IMR-90 (cell line): ENCODE data around the gene TACC3. TPM values are rescaled to one million over a fixed set of nuclear protein-coding genes. Genes with fewer than 3 reads are reported as not detected.
A peak's percentile ranks its signal among the peaks of the same experiment; 100 is the strongest.

ENCODE experiments used
- ATAC-seq: fragments of 200-7000 bp; cut with Tn5 transposase; 2 replicates; pipeline ENCODE4 v1.9.1; 2020; ENCODE audit warnings: low read depth, mild to moderate bottlenecking, moderate library complexity
- BruUV-seq: library from RNA; stranded (reverse); fragments of 400-500 nt; replicated peaks from 2 replicates; lab custom pipeline; 2021; lab: Mats Ljungman, UMichigan
- CTCF ChIA-PET: fragments of 300-600 bp; formaldehyde crosslinking; extraction: SDS; loops from one replicate; lab custom pipeline; 2021; ENCODE audit warnings: antibody characterized with exemption; lab: Yijun Ruan, JAX
- POLR2A ChIA-PET: fragments of 300-600 bp; sonication (Branson Sonifier 250); formaldehyde crosslinking; loops from one replicate; lab custom pipeline; 2022; ENCODE audit warnings: antibody characterized with exemption; ENCODE audit not compliant: unreplicated experiment; lab: Charles Lee
- DNase-seq: peaks from one replicate; pipeline ENCODE4 v3.0.0; 2013
- H2AFZ ChIP-seq: replicated peaks from 2 replicates; pipeline ENCODE3; 2013; ENCODE audit warnings: low read length, mild to moderate bottlenecking; ENCODE audit not compliant: poor library complexity
- H2AK5ac ChIP-seq: 2 replicates; pipeline ENCODE4 v1.6.1; 2013; ENCODE audit warnings: low read depth, low read length, inconsistent platforms
- H2AK9ac ChIP-seq: replicated peaks from 2 replicates; pipeline ENCODE3; 2013; ENCODE audit warnings: mild to moderate bottlenecking, low read depth, low read length, moderate library complexity; ENCODE audit not compliant: poor library complexity
- H2BK120ac ChIP-seq: 2 replicates; pipeline ENCODE4 v1.6.1; 2013; ENCODE audit warnings: low read depth, low read length, inconsistent platforms
- H2BK15ac ChIP-seq: 3 replicates; pipeline ENCODE4 v1.6.1; 2013; ENCODE audit warnings: low read depth, low read length, inconsistent platforms
- H2BK20ac ChIP-seq: 2 replicates; pipeline ENCODE4 v1.6.1; 2013; ENCODE audit warnings: low read depth, mild to moderate bottlenecking, inconsistent platforms, low read length, moderate library complexity
- H2BK5ac ChIP-seq: 2 replicates; pipeline ENCODE4 v1.6.1; 2013; ENCODE audit warnings: mild to moderate bottlenecking, low read depth, low read length, inconsistent platforms; ENCODE audit not compliant: poor library complexity, severe bottlenecking
- H3K14ac ChIP-seq: replicated peaks from 2 replicates; pipeline ENCODE4 v1.6.1; 2013; ENCODE audit warnings: low read depth, low read length, inconsistent platforms
- H3K18ac ChIP-seq: 2 replicates; pipeline ENCODE4 v1.6.1; 2013; ENCODE audit warnings: low read depth, low read length, control low read depth
- H3K23ac ChIP-seq: 2 replicates; pipeline ENCODE4 v1.6.1; 2013; ENCODE audit warnings: low read depth, low read length, inconsistent platforms
- H3K27ac ChIP-seq: 2 replicates; pipeline ENCODE4 v1.5.1; 2013; ENCODE audit warnings: mild to moderate bottlenecking, control low read depth, low read length; ENCODE audit not compliant: insufficient read depth
- H3K27me3 ChIP-seq: 2 replicates; pipeline ENCODE4 v1.6.1; 2013; ENCODE audit warnings: low read length; ENCODE audit not compliant: control insufficient read depth, insufficient read depth
- H3K36me3 ChIP-seq: 2 replicates; pipeline ENCODE4 v1.6.1; 2013; ENCODE audit warnings: low read length, mixed read lengths; ENCODE audit not compliant: control insufficient read depth, insufficient read depth
- H3K4ac ChIP-seq: 2 replicates; pipeline ENCODE4 v1.6.1; 2013; ENCODE audit warnings: low read depth, low read length, inconsistent platforms
- H3K4me1 ChIP-seq: 2 replicates; pipeline ENCODE4 v1.6.1; 2013; ENCODE audit warnings: low read length, mixed read lengths; ENCODE audit not compliant: control insufficient read depth, insufficient read depth
- H3K4me2 ChIP-seq: 2 replicates; pipeline ENCODE4 v1.6.1; 2013; ENCODE audit warnings: low read depth, mild to moderate bottlenecking, control low read depth, low read length, moderate library complexity
- H3K4me3 ChIP-seq: 2 replicates; pipeline ENCODE4 v1.5.1; 2013; ENCODE audit warnings: low read depth, mild to moderate bottlenecking, control low read depth, low read length, moderate library complexity; ENCODE audit not compliant: insufficient read depth
- H3K56ac ChIP-seq: 2 replicates; pipeline ENCODE4 v1.6.1; 2013; ENCODE audit warnings: low read length, inconsistent platforms; ENCODE audit not compliant: insufficient read depth; ENCODE audit errors: extremely low read depth
- H3K79me1 ChIP-seq, 2 experiments: 2 replicates each; pipeline ENCODE4 v1.6.1; 2013; ENCODE audit warnings: low read length in 2 of 2, inconsistent platforms in 1 of 2, low read depth in 1 of 2
- H3K9ac ChIP-seq: 2 replicates; pipeline ENCODE4 v1.6.1; 2013; ENCODE audit warnings: low read depth, low read length, control low read depth
- H3K9me1 ChIP-seq: 2 replicates; pipeline ENCODE4 v1.6.1; 2013; ENCODE audit warnings: low read length, inconsistent platforms; ENCODE audit not compliant: insufficient read depth
- H3K9me3 ChIP-seq: 2 replicates; pipeline ENCODE4 v1.6.1; 2013; ENCODE audit warnings: low read length; ENCODE audit not compliant: control insufficient read depth, insufficient read depth
- H4K20me1 ChIP-seq: 2 replicates; pipeline ENCODE4 v1.6.1; 2013; ENCODE audit warnings: low read length, inconsistent platforms; ENCODE audit not compliant: insufficient read depth
- H4K5ac ChIP-seq: 2 replicates; pipeline ENCODE4 v1.6.1; 2013; ENCODE audit warnings: mild to moderate bottlenecking, low read depth, low read length, control low read depth
- H4K8ac ChIP-seq, 2 experiments: 2 replicates each; pipeline ENCODE4 v1.6.1; 2013; ENCODE audit warnings: low read depth in 2 of 2, low read length in 2 of 2, control low read depth in 1 of 2, inconsistent platforms in 1 of 2
- H4K91ac ChIP-seq: 2 replicates; pipeline ENCODE4 v1.6.1; 2013; ENCODE audit warnings: low read depth, low read length, inconsistent platforms; ENCODE audit not compliant: insufficient read depth
- BHLHE40 ChIP-seq: fragments of 150-350 bp; IDR thresholded peaks from 2 replicates; pipeline ENCODE4 v1.6.1; 2016; ENCODE audit warnings: mild to moderate bottlenecking, low read depth, low read length
- POLR2A ChIP-seq: IDR thresholded peaks from 2 replicates; pipeline ENCODE4 v1.6.1; 2012; ENCODE audit warnings: mild to moderate bottlenecking, low read depth, low read length
- USF2 ChIP-seq: fragments of 150-350 bp; IDR thresholded peaks from 2 replicates; pipeline ENCODE4 v1.6.1; 2017; ENCODE audit warnings: mild to moderate bottlenecking, antibody characterized with exemption, low read length, low read depth
- WGBS, 2 experiments: methylation state at CpG; one replicate each; pipeline versions ENCODE4 v1.1.5 to v1.1.7; 2013; ENCODE audit warnings: missing lambda C conversion rate in 2 of 2; ENCODE audit not compliant: insufficient read length in 1 of 2; ENCODE audit errors: extremely low coverage in 2 of 2; 5-methylcytosine and 5-hydroxymethylcytosine counted together
- dilution Hi-C: fragments of 300-500 bp; cut with HindIII; formaldehyde crosslinking; loops from one replicate; pipeline ENCODE4 v1.14.3; 2018; ENCODE audit warnings: low sequenced_read_pairs; ENCODE audit not compliant: unreplicated experiment
- in situ Hi-C: fragments of 300-500 bp; cut with MboI; formaldehyde crosslinking; loops from 3 replicates; pipeline ENCODE4 v1.14.3; 2019; ENCODE audit warnings: low sequenced_read_pairs, inconsistent platforms, mixed read lengths
- intact Hi-C: fragments of 100-400 bp; cut with micrococcal nuclease; formaldehyde crosslinking; loops from 2 replicates; pipeline ENCODE4 v1.10.0; 2022
- polyA plus RNA-seq, 3 experiments: library from polyadenylated mRNA; depleted of rRNA; stranded (reverse); fragments of >200 nt; gene quantifications; 2 replicates each; pipeline ENCODE4 v1.2.3, GENCODE V29; 2012; ENCODE audit warnings: low replicate concordance in 1 of 3
- total RNA-seq: library from RNA; depleted of rRNA; stranded (reverse); fragments of >200 nt; gene quantifications from 2 replicates; pipeline ENCODE4 v1.2.3, GENCODE V29; 2012
- TF ChIP-seq, protein P1 (sequence below): conservative IDR thresholded peaks from 2 replicates; pipeline ENCODE4 v1.5.1; 2012; ENCODE audit warnings: mild to moderate bottlenecking, low read depth, low read length, improper control_type of control experiment

TACC3 gene
- total and polyA plus RNA-seq, 2 of the 4 experiments (the other 2 are of a cell fraction), result 15.1 to 49.7 TPM

GRCh38 chr4:1674682-1675081, 46.6 kb upstream of the TACC3 start:
- no peak overlapping the region for H3K27ac ChIP-seq
- no peak overlapping the region for H3K4me3 ChIP-seq
- DNase-seq (peak; percentile 13), ATAC-seq (peak; percentile 46)
- no peaks in the 10 kb centered on the region for H3K79me1 ChIP-seq
- H4K20me1 ChIP-seq, result no peaks in the 10 kb centered on the region
- H3K36me3 ChIP-seq, result no peaks in the 10 kb centered on the region
- no peak overlapping the region for H2BK5ac ChIP-seq
- no TSS peak for BruUV-seq
- H4K5ac ChIP-seq, result no peak overlapping the region
- H4K8ac ChIP-seq, result no peak overlapping the region
- no peaks in the 10 kb centered on the region for H3K4me1 ChIP-seq
- no peak overlapping the region for H3K4ac ChIP-seq
- dilution Hi-C loops (no loop called here), in situ Hi-C loops (no loop called here), intact Hi-C loops (no loop called here)
- H3K9me3 ChIP-seq, result no peaks in the 10 kb centered on the region
- H3K27me3 ChIP-seq, result no peaks in the 10 kb centered on the region
- no peak overlapping the region for H3K56ac ChIP-seq
- H3K14ac ChIP-seq, result no peak overlapping the region
- no peak overlapping the region for H2BK20ac ChIP-seq
- H2BK120ac ChIP-seq, result no peak overlapping the region
- H3K4me2 ChIP-seq, result no peak overlapping the region
- no peak overlapping the region for H3K9ac ChIP-seq
- H2AK9ac ChIP-seq, result no peak overlapping the region
- H2AK5ac ChIP-seq, result no peak overlapping the region
- H4K91ac ChIP-seq, result no peak overlapping the region
- TF ChIP-seq BHLHE40, result no peak
- TF ChIP-seq POLR2A, result no peak
- TF ChIP-seq, protein P1, sequence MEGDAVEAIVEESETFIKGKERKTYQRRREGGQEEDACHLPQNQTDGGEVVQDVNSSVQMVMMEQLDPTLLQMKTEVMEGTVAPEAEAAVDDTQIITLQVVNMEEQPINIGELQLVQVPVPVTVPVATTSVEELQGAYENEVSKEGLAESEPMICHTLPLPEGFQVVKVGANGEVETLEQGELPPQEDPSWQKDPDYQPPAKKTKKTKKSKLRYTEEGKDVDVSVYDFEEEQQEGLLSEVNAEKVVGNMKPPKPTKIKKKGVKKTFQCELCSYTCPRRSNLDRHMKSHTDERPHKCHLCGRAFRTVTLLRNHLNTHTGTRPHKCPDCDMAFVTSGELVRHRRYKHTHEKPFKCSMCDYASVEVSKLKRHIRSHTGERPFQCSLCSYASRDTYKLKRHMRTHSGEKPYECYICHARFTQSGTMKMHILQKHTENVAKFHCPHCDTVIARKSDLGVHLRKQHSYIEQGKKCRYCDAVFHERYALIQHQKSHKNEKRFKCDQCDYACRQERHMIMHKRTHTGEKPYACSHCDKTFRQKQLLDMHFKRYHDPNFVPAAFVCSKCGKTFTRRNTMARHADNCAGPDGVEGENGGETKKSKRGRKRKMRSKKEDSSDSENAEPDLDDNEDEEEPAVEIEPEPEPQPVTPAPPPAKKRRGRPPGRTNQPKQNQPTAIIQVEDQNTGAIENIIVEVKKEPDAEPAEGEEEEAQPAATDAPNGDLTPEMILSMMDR, result no peak
- TF ChIP-seq USF2, result no peak
- no peak overlapping the region for H2AFZ ChIP-seq
- POLR2A ChIA-PET, result no interaction called here
- CTCF ChIA-PET, result no interaction called here
- 87% methylated on average over 4 of the region's 9 CpGs; no CpG with 5 or more reads in 1 of the 2 experiments for WGBS, 2 experiments
- H2BK15ac ChIP-seq, result no peak overlapping the region
- H3K18ac ChIP-seq, result no peak overlapping the region
- H3K9me1 ChIP-seq, result no peaks in the 10 kb centered on the region
- no peak overlapping the region for H3K23ac ChIP-seq
